DMS53 (cell line): ENCODE data around the gene CILP.
"Not testable (repeated sequence)": the region's sequence is repeated elsewhere in the genome, so short reads cannot be mapped to it uniquely, and the experiment has no call there.

Experiments used
- DNase-seq: peaks from one replicate; lab custom pipeline; 2025; lab: John Stamatoyannopoulos, UW

Gene CILP

GRCh38 chr15:65192016-65192415, 19.3 kb downstream of the CILP start:
- DNase-seq = no peak

DNA sequence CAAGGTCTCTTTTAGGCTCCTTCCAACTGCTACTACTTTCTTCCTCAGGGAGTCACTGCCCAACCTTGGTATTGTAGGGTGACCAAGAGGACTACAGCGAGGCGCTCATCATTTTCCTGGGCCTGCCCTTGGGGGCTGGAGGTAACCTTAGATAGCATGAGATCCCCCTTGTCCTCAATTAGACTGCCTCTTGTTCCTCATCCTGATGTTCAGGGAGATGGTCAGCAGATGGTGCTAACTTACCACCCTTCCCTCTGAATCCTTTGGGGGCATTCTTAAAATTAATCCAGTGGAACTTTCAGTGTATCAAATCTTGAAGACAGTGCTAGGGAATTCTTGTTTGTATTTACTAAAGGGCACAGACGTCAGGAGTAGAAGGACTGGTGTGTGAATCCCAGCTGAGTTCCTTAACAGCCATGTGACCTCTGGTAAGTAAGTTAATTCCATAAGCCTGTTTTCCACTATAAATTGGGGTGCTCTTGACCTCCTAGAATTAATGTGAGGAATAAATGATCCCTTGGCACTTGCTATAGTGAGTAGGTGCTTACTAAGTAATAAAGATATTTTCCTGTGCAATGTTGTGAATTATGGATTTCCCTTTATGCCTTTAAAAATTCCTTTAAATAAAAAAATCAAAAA, 22.1 kb downstream of the CILP start:
- DNase-seq = peak; percentile 54

- DNase-seq = not testable (repeated sequence)
Measured at GRCh38 chr15:65188472-65188871, 22.8 kb downstream of the CILP start.

DNA sequence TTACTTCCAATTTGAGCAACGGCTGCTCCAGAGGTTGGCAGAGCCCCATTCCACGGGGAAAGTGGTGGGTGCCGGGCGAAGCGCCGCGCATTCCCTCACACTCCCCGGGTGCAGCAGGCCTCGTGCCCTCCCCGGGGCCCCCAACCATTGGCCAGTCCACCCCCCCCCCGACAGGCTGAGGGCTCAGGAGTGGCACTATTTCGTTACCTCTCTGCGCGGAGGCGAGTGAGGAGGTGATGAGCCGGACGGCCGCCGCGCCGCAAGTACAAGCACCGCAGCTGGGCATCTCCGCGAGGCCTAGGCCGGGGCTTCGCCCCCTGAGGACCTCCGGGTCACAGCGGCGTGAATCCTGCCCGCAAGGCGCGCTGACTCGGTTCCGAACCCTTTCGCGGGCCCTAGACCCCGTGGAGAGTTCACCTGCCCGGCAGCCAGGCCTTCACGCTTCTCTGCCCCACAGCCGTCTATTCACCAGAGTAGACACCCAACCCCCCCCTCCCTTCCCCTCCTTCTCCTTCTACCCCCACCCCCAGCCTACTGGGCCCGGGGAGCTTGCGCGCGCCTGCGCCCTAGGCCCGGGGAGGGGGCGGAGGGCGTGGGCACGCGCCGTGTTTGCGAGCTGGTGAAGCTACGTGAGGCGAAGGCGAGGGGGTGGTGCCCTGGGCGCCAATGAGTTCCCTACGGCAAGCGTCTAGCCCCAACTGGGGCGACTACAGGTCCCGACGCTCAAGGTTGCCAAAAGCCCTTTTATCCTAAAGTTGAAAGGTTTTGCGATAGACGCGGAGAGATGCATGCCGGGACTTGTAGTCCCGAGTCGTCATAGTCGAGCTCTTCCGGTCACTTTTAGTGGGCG, 26.2 kb downstream of the CILP start, which contains the start of gene CLPX:
Gene CLPX (minus strand): TSS at position 475 of the 850 bp plus-strand sequence. CDS start 189 bp downstream, at position 286.
- DNase-seq = peak; percentile 97

- DNase-seq = peak; percentile 65
Measured at GRCh38 chr15:65184305-65184867, 26.9 kb downstream of the CILP start.

- no peak for DNase-seq
Measured at GRCh38 chr15:65183865-65184159, 27.5 kb downstream of the CILP start.

DNA sequence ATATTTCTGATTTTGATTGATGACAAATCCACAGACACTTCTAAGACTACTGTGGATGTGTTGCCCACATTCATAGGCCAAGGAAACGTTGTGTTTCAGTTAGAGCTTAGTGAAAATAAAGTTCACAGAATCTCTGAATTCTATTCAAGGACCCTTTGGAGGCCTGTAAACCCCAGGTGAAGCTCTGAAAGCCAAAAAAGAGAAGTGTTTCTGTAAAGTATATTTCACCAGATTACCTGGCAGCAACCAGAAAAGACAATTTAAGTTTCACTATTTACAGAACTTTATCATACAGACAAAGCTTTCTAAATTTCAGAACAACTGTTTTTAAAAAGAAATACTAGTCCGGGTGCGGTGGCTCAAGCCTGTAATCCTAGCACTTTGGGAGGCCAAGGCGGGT, 28.7 kb downstream of the CILP start:
- DNase-seq = no peak

DNA sequence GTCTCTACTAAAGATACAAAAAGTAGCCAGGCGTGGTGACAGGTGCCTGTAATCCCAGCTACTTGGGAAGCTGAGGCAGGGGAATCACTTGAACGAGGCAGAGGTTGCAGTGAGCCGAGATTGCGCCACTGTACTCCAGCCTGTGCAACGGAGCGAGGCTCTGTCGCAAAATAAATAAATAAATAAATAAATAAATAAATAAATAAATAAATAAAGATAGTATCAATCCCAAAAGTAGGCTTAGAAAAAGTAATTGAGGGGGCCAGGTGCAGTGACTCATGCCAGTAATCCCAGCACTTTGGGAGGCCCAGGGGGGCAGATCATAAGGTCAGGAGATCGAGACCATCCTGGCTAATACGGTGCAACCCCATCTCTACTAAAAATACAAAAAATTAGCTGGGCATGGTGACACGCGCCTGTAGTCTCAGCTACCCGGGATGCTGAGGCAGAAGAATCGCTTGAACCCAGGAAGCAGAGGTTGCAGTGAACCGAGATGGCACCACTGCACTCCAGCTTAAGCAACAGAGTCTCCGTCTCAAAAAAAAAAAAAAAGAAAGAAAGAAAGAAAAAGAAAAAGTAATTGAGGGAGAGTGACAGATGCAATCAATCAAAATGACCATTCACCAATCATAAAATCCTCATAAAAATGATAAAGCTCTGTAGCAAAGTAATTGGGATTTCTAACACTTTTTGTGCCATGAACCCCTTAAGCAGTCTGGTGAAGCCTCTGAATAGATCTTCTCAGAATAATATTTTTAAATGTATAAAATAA, 29.5 kb downstream of the CILP start:
- DNase-seq = not testable (repeated sequence)

DNA sequence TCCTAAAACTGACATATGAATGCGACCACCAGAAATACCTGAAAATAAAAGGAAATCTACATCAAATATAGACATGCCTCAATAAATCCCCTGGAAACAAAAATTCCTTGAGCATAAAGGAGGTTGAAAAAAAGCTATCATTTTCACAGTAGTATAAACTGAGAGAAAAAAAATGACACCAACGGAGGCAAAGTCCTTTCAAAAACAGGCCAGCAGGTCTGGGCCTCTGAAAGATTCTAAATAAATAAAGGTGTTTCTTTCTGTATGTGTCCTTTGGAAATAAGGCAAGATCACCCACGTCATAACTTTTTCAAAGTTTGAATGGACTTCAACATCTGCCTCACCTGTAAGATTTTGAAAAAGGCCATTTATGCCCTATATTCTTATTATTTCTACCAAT, 31.1 kb downstream of the CILP start:
- no peak for DNase-seq

DNA sequence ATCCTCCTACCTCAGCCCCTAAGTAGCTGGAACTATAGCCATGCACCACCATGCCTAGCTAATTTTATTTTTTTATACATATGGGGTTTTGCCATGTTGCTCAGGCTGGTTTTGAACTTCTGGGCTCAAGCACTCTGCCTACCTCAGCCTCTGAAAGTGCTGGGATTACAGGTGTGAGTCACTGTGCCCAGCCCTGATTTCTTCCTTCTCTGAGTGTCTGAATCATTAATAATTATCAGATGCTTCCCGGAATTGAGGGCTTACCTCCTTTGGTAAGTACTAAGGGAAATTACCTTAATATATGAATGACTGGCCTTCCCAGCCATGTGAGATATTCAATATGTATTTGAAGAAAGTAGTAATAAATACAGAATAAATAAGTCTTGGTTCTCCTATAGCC, 33.4 kb downstream of the CILP start:
- DNase-seq = peak; percentile 4

GRCh38 chr15:65176056-65176455, 35.2 kb downstream of the CILP start:
- DNase-seq = no peak

GRCh38 chr15:65175511-65175910, 35.8 kb downstream of the CILP start:
- DNase-seq = no peak

DNA sequence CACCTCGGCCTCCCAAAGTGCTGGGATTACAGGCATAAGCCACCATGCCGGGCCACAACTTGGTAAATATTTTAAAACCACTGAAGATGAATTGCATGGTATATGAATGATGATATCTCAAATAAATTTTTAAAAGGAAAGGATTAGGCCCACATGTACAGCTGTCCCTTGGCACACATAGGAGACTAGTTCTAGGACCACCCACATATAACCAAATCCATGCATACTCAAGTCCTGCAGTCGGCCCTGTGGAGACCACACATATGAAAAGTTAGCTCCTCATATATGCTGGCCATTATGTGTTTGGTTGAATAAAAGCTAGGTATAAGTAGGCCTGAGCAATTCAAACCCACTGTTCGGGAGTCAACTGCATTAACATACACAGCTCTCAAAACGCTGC, 36.8 kb downstream of the CILP start:
- no peak for DNase-seq

- no peak for DNase-seq
Measured at GRCh38 chr15:65172531-65172930, 38.7 kb downstream of the CILP start.

- peak; percentile 68 for DNase-seq
Measured at GRCh38 chr15:65171428-65171827, 39.8 kb downstream of the CILP start.

- DNase-seq = no peak
Measured at GRCh38 chr15:65165875-65166274, 45.4 kb downstream of the CILP start.

- no peak for DNase-seq
Measured at GRCh38 chr15:65164139-65164538, 47.1 kb downstream of the CILP start.

- DNase-seq = no peak
Measured at GRCh38 chr15:65163041-65163440, 48.2 kb downstream of the CILP start.

- no peak for DNase-seq
Measured at GRCh38 chr15:65156692-65157091, 54.6 kb downstream of the CILP start.

- DNase-seq = no peak
Measured at GRCh38 chr15:65154720-65155119, 56.6 kb downstream of the CILP start.

DNA sequence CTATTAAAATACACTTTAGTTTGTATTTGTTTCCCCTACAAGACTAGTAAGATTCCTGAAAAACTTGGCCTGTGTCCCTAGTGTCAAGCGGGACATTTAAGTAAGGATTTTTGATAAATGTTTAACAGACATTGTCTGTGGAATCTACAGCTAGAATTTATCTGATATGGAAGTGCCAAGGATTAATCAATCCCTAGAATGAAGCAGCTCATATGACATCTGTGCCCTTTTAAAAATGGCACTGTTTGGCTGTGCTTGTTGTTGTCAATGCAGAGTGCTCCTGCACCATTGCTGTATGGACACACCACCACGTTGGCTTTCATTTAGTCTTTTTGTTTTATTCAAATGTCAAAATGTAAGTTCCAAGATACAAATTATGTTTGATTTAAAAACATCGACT, 63.4 kb downstream of the CILP start:
- DNase-seq = no peak

DNA sequence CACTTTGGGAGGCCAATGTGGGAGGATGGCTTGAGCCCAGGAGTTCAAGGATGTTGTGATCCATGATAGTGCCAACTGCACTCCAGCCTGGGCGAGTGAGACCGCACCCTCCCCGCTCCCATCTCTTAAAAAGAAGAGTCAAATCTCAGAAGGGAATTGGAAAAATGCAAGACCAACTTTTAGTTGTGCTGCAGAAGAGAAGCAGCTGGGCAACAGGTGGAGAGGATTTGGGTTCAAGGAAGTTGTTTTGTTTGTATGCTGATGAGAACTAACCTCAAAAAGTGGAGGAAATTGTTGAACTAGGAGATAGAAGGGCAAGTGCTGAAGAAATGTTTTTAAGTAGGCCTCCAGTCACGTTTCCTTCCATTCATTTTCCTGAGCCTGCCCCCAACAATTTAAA, 64.8 kb downstream of the CILP start:
- no peak for DNase-seq
